OCI-LY7 (cell line): Measurements from ENCODE around the gene EMC7.

Experiments
- EZH2phosphoT487 ChIP-seq: fragments of 200-600 bp; sonication (generic); IDR thresholded peaks from 2 replicates; pipeline ENCODE4 v1.6.1; 2018; ENCODE audit warnings: low read depth, borderline replicate concordance, mild to moderate bottlenecking, mixed run types, antibody characterized with exemption, low read length, moderate library complexity, mixed read lengths
- TF ChIP-seq, protein P1 (sequence below): fragments of 200-600 bp; sonication (generic); conservative IDR thresholded peaks from 2 replicates; pipeline ENCODE4 v1.5.1; 2014; ENCODE audit warnings: mild to moderate bottlenecking, antibody characterized with exemption, low read length, moderate library complexity, mixed read lengths

DNA sequence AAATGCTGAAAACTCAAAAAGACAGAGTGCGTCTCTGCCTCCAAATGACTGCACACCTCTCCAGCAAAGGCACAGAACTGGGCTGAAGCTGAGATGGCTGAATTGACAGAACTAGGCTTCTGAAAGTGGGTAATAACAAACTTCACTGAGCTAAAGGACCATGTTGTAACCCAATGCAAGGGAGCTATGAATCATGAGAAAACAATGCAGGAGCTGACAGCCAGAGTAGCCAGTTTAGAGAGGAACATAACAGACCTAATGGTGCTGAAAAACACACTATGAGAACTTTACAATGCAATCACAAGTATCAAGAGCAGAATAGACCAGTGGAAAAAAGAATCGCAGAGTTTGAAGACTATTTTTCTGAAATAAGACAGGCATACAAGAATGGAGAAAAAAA is 52.5 kb downstream of the EMC7 start:
- TF ChIP-seq, protein P1, sequence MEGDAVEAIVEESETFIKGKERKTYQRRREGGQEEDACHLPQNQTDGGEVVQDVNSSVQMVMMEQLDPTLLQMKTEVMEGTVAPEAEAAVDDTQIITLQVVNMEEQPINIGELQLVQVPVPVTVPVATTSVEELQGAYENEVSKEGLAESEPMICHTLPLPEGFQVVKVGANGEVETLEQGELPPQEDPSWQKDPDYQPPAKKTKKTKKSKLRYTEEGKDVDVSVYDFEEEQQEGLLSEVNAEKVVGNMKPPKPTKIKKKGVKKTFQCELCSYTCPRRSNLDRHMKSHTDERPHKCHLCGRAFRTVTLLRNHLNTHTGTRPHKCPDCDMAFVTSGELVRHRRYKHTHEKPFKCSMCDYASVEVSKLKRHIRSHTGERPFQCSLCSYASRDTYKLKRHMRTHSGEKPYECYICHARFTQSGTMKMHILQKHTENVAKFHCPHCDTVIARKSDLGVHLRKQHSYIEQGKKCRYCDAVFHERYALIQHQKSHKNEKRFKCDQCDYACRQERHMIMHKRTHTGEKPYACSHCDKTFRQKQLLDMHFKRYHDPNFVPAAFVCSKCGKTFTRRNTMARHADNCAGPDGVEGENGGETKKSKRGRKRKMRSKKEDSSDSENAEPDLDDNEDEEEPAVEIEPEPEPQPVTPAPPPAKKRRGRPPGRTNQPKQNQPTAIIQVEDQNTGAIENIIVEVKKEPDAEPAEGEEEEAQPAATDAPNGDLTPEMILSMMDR = no peak
- no peak for TF ChIP-seq EZH2phosphoT487
